BE2C (cell line): ENCODE results near the gene TSPAN15.

Experiments
- DNase-seq: peaks from one replicate; pipeline ENCODE4 v3.0.0-alpha.2; 2020
- H3K27me3 ChIP-seq: fragments of 250-450 bp; sonication (Bioruptor Pico); 2 replicates; pipeline ENCODE4 v1.5.1; 2020; ENCODE audit warnings: mild to moderate bottlenecking
- H3K36me3 ChIP-seq: fragments of 250-450 bp; sonication (Bioruptor Pico); 2 replicates; pipeline ENCODE4 v1.5.1; 2020; ENCODE audit warnings: mild to moderate bottlenecking
- H3K4me1 ChIP-seq: fragments of 250-450 bp; sonication (Bioruptor Pico); 2 replicates; pipeline ENCODE4 v1.5.1; 2020
- H3K4me3 ChIP-seq: 2 replicates; pipeline ENCODE4 v1.5.1; 2011; ENCODE audit warnings: low read depth, low read length
- H3K9me3 ChIP-seq: fragments of 250-450 bp; sonication (Bioruptor Pico); 2 replicates; pipeline ENCODE4 v1.5.1; 2020
- CTCF ChIP-seq: IDR thresholded peaks from 2 replicates; pipeline ENCODE4 v1.5.1; 2012; ENCODE audit warnings: mild to moderate bottlenecking, low read depth, low read length

Gene TSPAN15

GRCh38 chr10:69409968-69410367 lies 41.3 kb upstream of the TSPAN15 start:
- no peak overlapping the region for H3K4me3 ChIP-seq
- no peaks in the 10 kb centered on the region for H3K36me3 ChIP-seq
- no peak for DNase-seq
- peaks cover 11% of the 10 kb centered on the region for H3K4me1 ChIP-seq
- no peaks in the 10 kb centered on the region for H3K9me3 ChIP-seq
- no peaks in the 10 kb centered on the region for H3K27me3 ChIP-seq
- no peak for TF ChIP-seq CTCF

GRCh38 chr10:69410487-69410886 lies 40.8 kb upstream of the TSPAN15 start:
- Histone ChIP-seq H3K36me3 (no peaks in the 10 kb centered on the region), H3K9me3 (no peaks in the 10 kb centered on the region), H3K27me3 (no peaks in the 10 kb centered on the region), H3K4me1 (peaks cover 11% of the 10 kb centered on the region), H3K4me3 (no peak overlapping the region)
- no peak for TF ChIP-seq CTCF
- DNase-seq: no peak

- H3K4me3 ChIP-seq: no peak overlapping the region
- H3K4me1 ChIP-seq: peaks cover 10% of the 10 kb centered on the region
- H3K36me3 ChIP-seq: no peaks in the 10 kb centered on the region
- H3K9me3 ChIP-seq: no peaks in the 10 kb centered on the region
- no peak for DNase-seq
- H3K27me3 ChIP-seq: no peaks in the 10 kb centered on the region
- TF ChIP-seq CTCF: no peak
Measured at GRCh38 chr10:69411476-69411875, 39.8 kb upstream of the TSPAN15 start.

- no peak for DNase-seq
- no peaks in the 10 kb centered on the region for H3K36me3 ChIP-seq
- H3K4me3 ChIP-seq: no peak overlapping the region
- H3K9me3 ChIP-seq: no peaks in the 10 kb centered on the region
- TF ChIP-seq CTCF: no peak
- H3K4me1 ChIP-seq: peaks cover 5% of the 10 kb centered on the region
- H3K27me3 ChIP-seq: no peaks in the 10 kb centered on the region
Measured at GRCh38 chr10:69412232-69412790, 39.0 kb upstream of the TSPAN15 start.

GRCh38 chr10:69413221-69413865 lies 37.9 kb upstream of the TSPAN15 start:
- Histone ChIP-seq H3K4me1 (peaks cover 5% of the 10 kb centered on the region), H3K4me3 (no peak overlapping the region), H3K36me3 (no peaks in the 10 kb centered on the region), H3K9me3 (no peaks in the 10 kb centered on the region), H3K27me3 (no peaks in the 10 kb centered on the region)
- peak; percentile 77 for DNase-seq
- TF ChIP-seq CTCF: peak; percentile 74
